SK-N-MC (cell line): Measurements from ENCODE around the gene HRH1.
"Not testable (repeated sequence)": the region's sequence is repeated elsewhere in the genome, so short reads cannot be mapped to it uniquely, and the experiment has no call there.

Experiments used
- DNase-seq: peaks from one replicate; pipeline ENCODE4 v3.0.0-alpha.2; 2011; ENCODE audit warnings: low read depth, low spot score
- H3K27ac ChIP-seq: fragments of 200-600 bp; sonication (generic); 2 replicates; pipeline ENCODE4 v1.5.1; 2016; ENCODE audit warnings: mixed run types
- H3K36me3 ChIP-seq: fragments of 200-600 bp; sonication (generic); 2 replicates; pipeline ENCODE4 v1.6.1; 2017; ENCODE audit warnings: antibody characterized with exemption, low read length, mixed read lengths; ENCODE audit not compliant: insufficient read depth
- H3K4me3 ChIP-seq: fragments of 200-600 bp; sonication (generic); 2 replicates; pipeline ENCODE4 v1.5.1; 2016
- H3K9ac ChIP-seq: fragments of 200-600 bp; sonication (generic); 2 replicates; pipeline ENCODE4 v1.8.0; 2017; ENCODE audit warnings: mixed run types, mixed read lengths; ENCODE audit not compliant: insufficient read length
- H3K9me3 ChIP-seq: fragments of 200-600 bp; sonication (generic); 2 replicates; pipeline ENCODE4 v1.6.1; 2017; ENCODE audit warnings: low read depth, mild to moderate bottlenecking, antibody characterized with exemption, low read length, moderate library complexity, mixed read lengths
- EZH2 ChIP-seq: fragments of 200-600 bp; sonication (generic); IDR thresholded peaks from one replicate; pipeline ENCODE4 v1.6.1; 2017; ENCODE audit warnings: antibody characterized with exemption
- FOXP2 ChIP-seq: optimal IDR thresholded peaks from 2 replicates; pipeline ENCODE3; 2011; ENCODE audit warnings: mild to moderate bottlenecking, moderate library complexity; ENCODE audit not compliant: insufficient read depth; ENCODE audit errors: extremely low read length, control extremely low read depth
- POLR2AphosphoS5 ChIP-seq: IDR thresholded peaks from 2 replicates; pipeline ENCODE4 v1.6.1; 2012; ENCODE audit warnings: mild to moderate bottlenecking, low read depth, low read length, borderline replicate concordance

The HRH1 gene

GRCh38 chr3:11178421-11178820 lies 24.1 kb downstream of the HRH1 start:
- TF ChIP-seq FOXP2 (no peak), EZH2 (no peak), POLR2AphosphoS5 (no peak)
- Histone ChIP-seq H3K9me3 (no peaks in the 10 kb centered on the region), H3K9ac (no peak overlapping the region), H3K4me3 (no peak overlapping the region), H3K27ac (no peak overlapping the region), H3K36me3 (no peaks in the 10 kb centered on the region)
- DNase-seq, result no peak

GRCh38 chr3:11184328-11184969 lies 30.2 kb downstream of the HRH1 start:
- H3K9ac ChIP-seq, H3K9me3 ChIP-seq, H3K4me3 ChIP-seq, H3K36me3 ChIP-seq, H3K27ac ChIP-seq, DNase-seq: not testable (repeated sequence)

DNA sequence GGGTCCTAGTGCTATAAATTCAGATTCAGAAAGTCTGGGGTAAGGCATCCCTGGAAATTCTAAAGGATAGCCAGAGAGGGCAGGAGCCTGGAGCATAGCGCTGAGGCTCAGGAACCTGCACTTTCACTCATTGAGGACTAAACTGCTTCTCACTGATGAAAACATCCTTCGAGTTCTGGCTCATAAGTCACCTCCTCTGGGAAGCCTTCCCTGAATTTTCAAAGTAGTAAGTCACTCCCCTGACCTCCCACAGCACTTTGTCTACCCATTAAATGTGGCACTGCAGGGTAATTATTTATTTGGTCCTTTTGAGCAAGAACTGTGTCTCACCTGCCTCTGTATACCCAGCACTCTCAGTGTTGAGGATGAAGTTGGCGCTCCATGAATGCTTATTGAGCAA lies 30.9 kb downstream of the HRH1 start:
- H3K27ac ChIP-seq, result no peak overlapping the region
- DNase-seq, result no peak
- no peak for TF ChIP-seq POLR2AphosphoS5
- no peak for TF ChIP-seq FOXP2
- no peak for TF ChIP-seq EZH2
- H3K36me3 ChIP-seq, result no peaks in the 10 kb centered on the region
- no peak overlapping the region for H3K4me3 ChIP-seq
- no peak overlapping the region for H3K9ac ChIP-seq
- no peaks in the 10 kb centered on the region for H3K9me3 ChIP-seq

DNA sequence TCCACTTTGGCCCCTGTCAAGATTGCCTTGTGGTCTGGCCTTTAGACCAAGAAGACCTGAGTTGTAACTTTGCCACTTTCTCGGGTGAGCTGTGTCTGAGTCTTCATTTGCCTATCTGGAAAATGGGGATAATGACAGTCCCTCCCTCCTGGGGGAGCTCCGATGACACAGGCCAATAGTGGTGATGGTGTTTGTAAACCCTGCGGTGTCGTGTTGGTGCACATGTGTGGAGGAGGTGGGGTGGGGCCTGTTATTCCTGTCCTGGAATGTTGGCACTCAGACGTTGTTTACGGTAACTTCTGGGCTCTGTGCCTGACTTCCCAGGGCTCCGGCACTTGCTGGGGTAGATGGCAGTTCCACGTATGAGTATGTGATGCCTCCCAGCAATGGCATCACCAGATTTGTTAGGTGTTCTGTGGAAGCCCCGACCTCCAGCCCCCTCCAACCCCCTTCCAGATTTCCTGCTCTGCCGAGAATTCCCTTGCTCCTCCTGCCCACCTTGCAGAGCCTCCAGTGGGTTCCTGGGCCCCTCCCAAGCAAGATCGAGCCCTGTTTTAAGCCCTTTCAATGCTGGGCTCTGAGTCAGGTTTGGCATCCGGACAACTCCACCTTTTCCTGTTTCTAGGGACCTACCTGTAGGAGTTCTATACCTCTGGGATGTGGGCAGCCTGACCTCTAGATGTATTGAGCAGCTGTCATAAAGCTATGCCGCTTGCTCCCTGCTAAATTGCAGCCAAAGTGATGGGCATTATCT lies 31.4 kb downstream of the HRH1 start:
- Histone ChIP-seq H3K27ac (no peak overlapping the region), H3K36me3 (no peaks in the 10 kb centered on the region), H3K9ac (no peak overlapping the region), H3K4me3 (no peak overlapping the region), H3K9me3 (no peaks in the 10 kb centered on the region)
- TF ChIP-seq EZH2 (no peak), POLR2AphosphoS5 (no peak), FOXP2 (no peak)
- DNase-seq, result no peak

GRCh38 chr3:11186318-11186692 lies 32.0 kb downstream of the HRH1 start:
- Histone ChIP-seq H3K9me3 (no peaks in the 10 kb centered on the region), H3K27ac (no peak overlapping the region), H3K4me3 (no peak overlapping the region), H3K9ac (no peak overlapping the region), H3K36me3 (no peaks in the 10 kb centered on the region)
- TF ChIP-seq POLR2AphosphoS5, result no peak
- TF ChIP-seq EZH2, result no peak
- no peak for TF ChIP-seq FOXP2
- DNase-seq, result no peak

DNA sequence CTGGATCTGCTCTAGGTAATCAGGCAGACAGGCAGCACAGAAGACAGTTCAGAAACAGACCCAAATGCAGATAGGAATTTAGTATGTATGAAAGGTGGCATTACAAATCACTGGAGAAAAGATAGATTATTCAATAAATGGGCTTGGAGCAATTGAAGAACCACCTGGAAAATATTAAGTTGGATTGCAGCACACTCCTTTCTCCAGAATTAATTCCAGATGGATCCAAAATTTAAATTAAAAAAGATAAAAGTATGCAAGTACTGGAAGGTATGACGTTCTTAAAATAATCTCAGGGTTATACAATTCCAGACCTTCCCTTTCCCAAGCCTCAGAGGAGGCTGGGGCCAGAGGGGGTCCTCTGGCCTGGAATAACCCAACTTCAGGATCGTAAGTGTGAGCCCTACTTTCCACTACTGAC lies 32.5 kb downstream of the HRH1 start:
- no peak for TF ChIP-seq FOXP2
- TF ChIP-seq POLR2AphosphoS5, result no peak
- no peak for TF ChIP-seq EZH2
- H3K9ac ChIP-seq, result no peak overlapping the region
- no peak overlapping the region for H3K27ac ChIP-seq
- H3K36me3 ChIP-seq, result no peaks in the 10 kb centered on the region
- no peak for DNase-seq
- H3K9me3 ChIP-seq, result no peaks in the 10 kb centered on the region
- no peak overlapping the region for H3K4me3 ChIP-seq

DNA sequence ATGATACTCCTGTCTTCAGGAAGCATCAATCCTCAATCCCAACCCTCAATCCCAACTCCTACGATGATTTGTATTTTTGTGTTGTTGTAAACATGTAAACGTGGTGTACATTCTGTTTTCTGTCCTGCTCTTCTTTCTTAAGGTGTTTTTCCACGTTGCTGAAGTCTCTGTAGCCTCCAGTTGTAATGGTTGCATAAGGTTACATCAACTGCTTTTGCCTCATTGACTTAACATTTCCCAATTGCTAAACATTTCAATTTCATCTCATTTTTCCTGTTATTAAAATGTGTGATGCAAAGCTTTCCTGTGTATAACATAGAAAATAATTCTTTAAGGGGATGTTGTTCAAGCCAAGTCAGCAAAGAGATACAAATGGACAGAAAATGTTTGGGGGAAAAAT lies 33.4 kb downstream of the HRH1 start:
- Histone ChIP-seq H3K27ac (no peak overlapping the region), H3K9ac (no peak overlapping the region), H3K9me3 (no peaks in the 10 kb centered on the region), H3K36me3 (no peaks in the 10 kb centered on the region), H3K4me3 (no peak overlapping the region)
- no peak for DNase-seq
- TF ChIP-seq EZH2 (no peak), FOXP2 (no peak), POLR2AphosphoS5 (no peak)

GRCh38 chr3:11188231-11188630 lies 33.9 kb downstream of the HRH1 start:
- Histone ChIP-seq H3K9ac (no peak overlapping the region), H3K36me3 (no peaks in the 10 kb centered on the region), H3K27ac (no peak overlapping the region), H3K4me3 (no peak overlapping the region), H3K9me3 (no peaks in the 10 kb centered on the region)
- TF ChIP-seq EZH2 (no peak), POLR2AphosphoS5 (no peak), FOXP2 (no peak)
- DNase-seq, result no peak

DNA sequence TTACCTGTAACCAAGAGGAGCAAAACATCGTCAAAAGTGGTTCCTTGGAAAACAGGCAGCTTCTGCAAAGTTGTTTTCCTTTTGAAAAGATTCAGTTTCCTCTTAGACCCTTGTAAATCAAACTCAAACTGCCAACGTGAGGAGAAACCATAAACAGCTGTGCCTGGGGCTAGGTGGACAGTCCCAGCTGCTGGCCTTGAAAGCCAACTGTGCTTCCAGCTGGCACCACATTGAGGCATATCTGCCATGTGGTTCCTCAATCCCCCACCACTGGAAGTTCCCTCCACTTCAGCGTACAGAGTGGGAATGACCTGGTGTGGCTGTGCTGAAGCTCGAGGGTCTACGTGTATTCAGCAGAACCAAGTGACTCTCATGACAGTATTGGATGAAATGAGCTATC lies 40.9 kb downstream of the HRH1 start:
- TF ChIP-seq EZH2 (no peak), FOXP2 (no peak), POLR2AphosphoS5 (no peak)
- Histone ChIP-seq H3K36me3 (no peaks in the 10 kb centered on the region), H3K27ac (no peak overlapping the region), H3K9me3 (no peaks in the 10 kb centered on the region), H3K9ac (no peak overlapping the region), H3K4me3 (no peak overlapping the region)
- DNase-seq, result no peak
